NT2/D1 (cell line): ENCODE data around the gene NOCT.
"Not testable (repeated sequence)": the region's sequence is repeated elsewhere in the genome, so short reads cannot be mapped to it uniquely, and the experiment has no call there.

Experiments used
- DNase-seq: peaks from one replicate; pipeline ENCODE4 v3.0.0-alpha.2; 2011; ENCODE audit warnings: low read depth, low spot score
- H3K27me3 ChIP-seq: 2 replicates; pipeline ENCODE4 v1.6.0; 2011; ENCODE audit warnings: mild to moderate bottlenecking; ENCODE audit not compliant: insufficient read length, insufficient read depth
- H3K36me3 ChIP-seq: 2 replicates; pipeline ENCODE4 v1.6.1; 2011; ENCODE audit warnings: mild to moderate bottlenecking, low read length, mixed read lengths; ENCODE audit not compliant: insufficient read depth, insufficient read length
- H3K4me1 ChIP-seq: 2 replicates; pipeline ENCODE4 v1.5.1; 2011; ENCODE audit not compliant: insufficient read depth, insufficient read length
- H3K4me3 ChIP-seq: 2 replicates; pipeline ENCODE4 v1.5.1; 2011; ENCODE audit warnings: low read depth; ENCODE audit not compliant: insufficient read length
- H3K9ac ChIP-seq: 2 replicates; pipeline ENCODE4 v1.6.0; 2011; ENCODE audit warnings: low read depth; ENCODE audit not compliant: insufficient read length
- H3K9me3 ChIP-seq: 2 replicates; pipeline ENCODE4 v1.5.1; 2011; ENCODE audit warnings: mild to moderate bottlenecking, low read length; ENCODE audit not compliant: insufficient read depth
- SUZ12 ChIP-seq: IDR thresholded peaks from 2 replicates; pipeline ENCODE4 v1.6.1; 2011; ENCODE audit not compliant: insufficient read length, insufficient read depth; ENCODE audit errors: extremely low read depth
- YY1 ChIP-seq: IDR thresholded peaks from 2 replicates; pipeline ENCODE4 v1.6.1; 2011; ENCODE audit not compliant: insufficient read length, insufficient read depth
- ZNF274 ChIP-seq: IDR thresholded peaks from 2 replicates; pipeline ENCODE4 v1.6.1; 2011; ENCODE audit warnings: mild to moderate bottlenecking, low read depth, low read length

NOCT gene

GRCh38 chr4:139011225-139011950, 4.2 kb upstream of the NOCT start:
- H3K9me3 ChIP-seq = peaks cover 7% of the 10 kb centered on the region
- no peaks in the 10 kb centered on the region for H3K27me3 ChIP-seq
- no peaks in the 10 kb centered on the region for H3K36me3 ChIP-seq

DNA sequence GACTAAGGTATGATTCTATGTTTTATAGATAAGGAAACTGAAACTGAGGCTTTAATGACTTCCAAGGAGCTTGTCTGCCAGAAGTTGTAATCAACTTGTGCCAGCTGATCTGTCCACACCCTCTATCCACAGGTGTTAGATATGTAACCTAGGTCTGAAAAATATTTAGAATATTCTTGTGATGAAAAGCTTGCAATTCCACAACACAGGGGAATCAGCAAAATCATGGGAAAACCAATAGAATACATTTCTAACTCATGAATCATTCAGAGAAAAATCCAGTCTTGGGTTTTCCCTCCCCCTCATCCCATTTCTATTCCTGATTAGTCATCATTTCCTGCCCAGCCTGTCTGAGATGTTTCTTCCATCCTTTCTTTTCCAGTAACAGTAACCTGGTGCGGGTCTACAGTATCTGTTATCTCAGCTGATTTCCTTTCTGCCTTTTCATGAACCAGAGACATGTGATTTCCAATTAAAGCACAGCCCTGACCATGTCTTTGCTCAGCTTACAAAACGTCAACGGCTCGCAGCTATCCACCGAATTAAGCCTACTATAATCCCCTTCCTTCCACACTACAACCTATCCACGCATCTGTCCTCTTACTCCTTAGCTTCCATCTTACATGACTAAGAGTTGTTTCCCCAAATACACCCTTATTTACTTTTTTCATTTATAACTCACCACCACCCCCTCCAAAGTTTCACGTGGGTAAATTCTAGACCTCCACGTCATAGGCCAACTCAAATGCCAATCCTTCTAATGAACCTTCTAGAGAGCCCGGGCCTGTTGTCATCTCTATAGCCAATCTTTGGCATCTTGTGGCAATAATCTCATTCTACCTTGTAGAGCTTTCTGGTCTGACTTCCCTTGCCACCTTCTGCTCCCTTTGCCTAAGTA, 961 bp upstream of the NOCT start:
- Histone ChIP-seq H3K36me3 (peaks cover 17% of the 10 kb centered on the region), H3K9me3 (no peaks in the 10 kb centered on the region), H3K9ac (peak overlapping the region; percentile 90), H3K27me3 (no peaks in the 10 kb centered on the region), H3K4me1 (peaks cover under 1% of the 10 kb centered on the region), H3K4me3 (peak overlapping the region; percentile 29)
- DNase-seq = no peak
- TF ChIP-seq SUZ12 = no peak

More at GRCh38 chr4:139011225-139011950, 4.2 kb upstream of the NOCT start:
- Histone ChIP-seq H3K4me3 (no peak overlapping the region), H3K9ac (no peak overlapping the region), H3K4me1 (no peaks in the 10 kb centered on the region)
- DNase-seq = no peak
- TF ChIP-seq SUZ12 (no peak), ZNF274 (no peak), YY1 (no peak)

GRCh38 chr4:139015948-139016471, 429 bp downstream of the NOCT start:
- DNase-seq = no peak
- H3K4me1 ChIP-seq = peaks cover 2% of the 10 kb centered on the region
- TF ChIP-seq ZNF274 = no peak
- no peak for TF ChIP-seq SUZ12
- no peak for TF ChIP-seq YY1
- no peaks in the 10 kb centered on the region for H3K27me3 ChIP-seq
- peak overlapping the region; percentile 86 for H3K4me3 ChIP-seq
- no peaks in the 10 kb centered on the region for H3K9me3 ChIP-seq
- H3K9ac ChIP-seq = peak overlapping the region; percentile 90
- peaks cover 19% of the 10 kb centered on the region for H3K36me3 ChIP-seq

GRCh38 chr4:139017861-139018260, 2.3 kb downstream of the NOCT start:
- Histone ChIP-seq H3K9ac (no peak overlapping the region), H3K27me3 (no peaks in the 10 kb centered on the region), H3K4me1 (peaks cover 2% of the 10 kb centered on the region), H3K4me3 (peak overlapping the region; percentile 3), H3K9me3 (no peaks in the 10 kb centered on the region), H3K36me3 (peaks cover 27% of the 10 kb centered on the region)
- no peak for TF ChIP-seq ZNF274
- no peak for TF ChIP-seq SUZ12
- TF ChIP-seq YY1 = no peak
- DNase-seq = no peak

DNA sequence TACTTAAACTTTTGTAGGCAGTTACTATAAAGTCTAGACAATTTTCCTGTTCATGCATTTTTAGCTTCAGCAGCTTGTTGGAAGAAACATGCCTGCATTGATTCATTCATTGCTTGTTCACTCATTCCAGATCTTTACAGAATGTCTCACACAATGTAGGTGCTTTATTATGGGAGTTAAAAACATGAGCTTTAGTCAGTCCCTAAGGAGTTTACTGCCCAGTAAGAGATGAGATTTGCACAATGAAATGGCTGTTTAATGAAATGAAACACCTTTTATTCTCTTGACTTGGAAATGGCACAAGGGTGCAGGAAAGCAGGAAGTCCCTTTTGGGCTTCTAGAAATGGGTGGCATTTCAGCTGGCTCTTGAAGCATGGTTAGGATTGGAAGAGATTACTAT, 2.9 kb downstream of the NOCT start:
- Histone ChIP-seq H3K9ac (no peak overlapping the region), H3K36me3 (peaks cover 31% of the 10 kb centered on the region), H3K27me3 (no peaks in the 10 kb centered on the region), H3K9me3 (no peaks in the 10 kb centered on the region), H3K4me1 (peaks cover 4% of the 10 kb centered on the region), H3K4me3 (no peak overlapping the region)
- TF ChIP-seq SUZ12 = no peak
- no peak for TF ChIP-seq YY1
- TF ChIP-seq ZNF274 = no peak
- no peak for DNase-seq

DNA sequence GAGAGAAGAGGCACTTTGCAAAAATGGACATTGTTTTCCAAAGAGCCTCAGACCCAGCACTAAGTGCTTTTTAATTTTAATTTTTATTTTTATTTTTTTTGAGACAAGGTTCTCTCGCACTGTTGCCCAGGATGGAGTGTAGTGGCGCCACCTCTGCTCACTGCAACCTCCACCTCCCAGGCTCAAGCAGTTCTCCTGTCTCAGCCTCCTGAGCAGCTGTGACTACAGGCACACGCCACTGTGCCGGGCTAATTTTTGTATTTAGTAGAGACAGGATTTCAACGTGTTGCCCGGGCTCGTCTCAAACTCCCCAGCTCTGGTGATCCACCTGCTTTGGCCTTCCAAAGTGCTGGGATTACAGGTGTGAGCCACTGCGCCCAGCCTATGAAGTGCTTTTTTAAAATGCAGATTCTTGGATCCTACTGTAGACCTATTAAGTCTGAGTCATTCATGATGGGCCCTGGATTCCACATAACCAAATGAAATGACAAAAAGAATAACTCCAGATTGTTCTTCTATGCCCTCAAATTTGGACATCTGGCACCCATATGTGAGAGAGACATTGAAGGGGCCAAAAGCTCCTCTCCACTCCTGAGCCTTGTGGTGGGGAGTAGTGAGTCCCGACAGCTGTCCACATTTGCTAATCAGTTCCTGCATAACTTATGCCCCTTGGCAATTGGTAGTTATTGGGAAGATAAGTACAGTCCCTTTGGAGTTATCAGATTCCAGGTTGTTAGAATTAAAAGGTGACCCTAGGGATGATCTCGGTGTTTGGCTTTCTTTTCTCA, 3.6 kb downstream of the NOCT start:
- H3K9ac ChIP-seq = no peak overlapping the region
- H3K36me3 ChIP-seq = peaks cover 34% of the 10 kb centered on the region
- H3K4me3 ChIP-seq = peak overlapping the region; percentile 4
- peaks cover 4% of the 10 kb centered on the region for H3K4me1 ChIP-seq
- no peak for DNase-seq
- TF ChIP-seq ZNF274 (no peak), YY1 (no peak), SUZ12 (no peak)
- H3K9me3 ChIP-seq = no peaks in the 10 kb centered on the region
- H3K27me3 ChIP-seq = no peaks in the 10 kb centered on the region

DNA sequence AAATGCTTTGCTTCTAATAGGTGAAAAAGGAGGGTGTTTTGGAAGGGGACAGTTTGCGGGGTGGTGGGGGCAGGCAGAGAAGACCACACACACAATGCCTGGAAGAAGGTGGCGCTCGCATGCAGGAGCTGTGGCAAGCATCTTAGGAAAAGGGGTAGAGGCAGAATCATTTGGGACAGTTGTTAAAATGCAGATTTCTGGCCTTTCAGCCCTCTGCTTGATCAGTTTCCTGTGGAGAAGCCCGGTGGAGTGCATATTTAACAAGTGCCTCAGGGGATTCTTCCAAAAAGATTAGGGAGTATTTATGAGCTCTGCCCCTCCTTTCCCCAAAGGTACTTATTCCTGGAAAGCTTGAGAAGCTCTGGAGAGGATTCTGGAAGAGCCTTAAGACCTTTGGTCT, 4.8 kb downstream of the NOCT start:
- Histone ChIP-seq H3K9me3 (no peaks in the 10 kb centered on the region), H3K4me3 (no peak overlapping the region), H3K27me3 (no peaks in the 10 kb centered on the region), H3K36me3 (peaks cover 43% of the 10 kb centered on the region), H3K4me1 (peaks cover 4% of the 10 kb centered on the region), H3K9ac (no peak overlapping the region)
- DNase-seq = peak; percentile 72
- no peak for TF ChIP-seq SUZ12
- no peak for TF ChIP-seq YY1
- TF ChIP-seq ZNF274 = no peak

DNA sequence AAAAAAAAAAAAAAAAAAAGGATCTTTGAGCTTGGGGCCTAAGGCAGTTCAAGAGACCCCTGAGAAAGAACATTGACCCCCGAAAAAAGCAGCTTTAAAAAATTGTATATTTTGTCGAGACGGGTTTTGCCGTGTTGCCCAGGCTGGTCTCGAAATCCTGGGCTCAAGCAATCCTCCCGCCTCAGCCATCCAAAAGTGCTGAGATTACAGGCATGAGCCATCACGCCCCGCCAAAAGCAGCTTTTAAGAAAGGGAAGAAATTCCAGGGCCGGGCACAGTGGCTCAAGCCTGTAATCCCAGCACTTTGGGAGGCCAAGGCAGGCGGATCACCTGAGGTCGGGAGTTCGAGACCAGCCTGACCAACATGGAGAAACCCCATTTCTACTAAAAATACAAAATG, 5.5 kb downstream of the NOCT start:
- not testable (repeated sequence) for H3K9me3 ChIP-seq, H3K27me3 ChIP-seq, H3K4me1 ChIP-seq, H3K4me3 ChIP-seq, DNase-seq, H3K9ac ChIP-seq
- H3K36me3 ChIP-seq = peaks cover 43% of the 10 kb centered on the region
